H1 (cell line): Measurements from ENCODE around the gene IL2RA. TPM values are rescaled to one million over a fixed set of nuclear protein-coding genes. Genes with fewer than 3 reads are reported as not detected.

Experiments
- BRCA1 ChIP-seq: IDR thresholded peaks from 2 replicates; pipeline ENCODE4 v1.6.1; 2012; ENCODE audit warnings: low read depth, low read length, improper control_type of control experiment
- CHD1 ChIP-seq: IDR thresholded peaks from 2 replicates; pipeline ENCODE4 v1.6.1; 2012; ENCODE audit warnings: low read depth, low read length, improper control_type of control experiment
- SRF ChIP-seq: IDR thresholded peaks from 2 replicates; pipeline ENCODE4 v1.6.1; 2011; ENCODE audit warnings: mild to moderate bottlenecking, low read depth, low read length, moderate library complexity
- polyA plus RNA-seq, 7 experiments: library from polyadenylated mRNA; depleted of rRNA in 3 of 7; stranded (reverse) in 5 of 7; unstranded in 2 of 7; fragments of >200 nt in 5 of 7; fragments of 200-250 nt in 2 of 7; gene quantifications; 1 replicate in 5 of 7; 2 replicates in 1 of 7; 4 replicates in 1 of 7; pipeline versions ENCODE4 v1.2.1 to v1.2.3, GENCODE V29; 2011 to 2013; ENCODE audit warnings: missing spikeins in 2 of 7, mixed read lengths in 2 of 7
- total RNA-seq: library from RNA; stranded (reverse); fragmentation: NEBNext Ultra II Directional; extraction: Animal tissue kit (Norgen Biotek cat#: 25700); gene quantifications from 2 replicates; pipeline ENCODE4 v1.2.1, GENCODE V29; 2021

IL2RA gene
- total and polyA plus RNA-seq, 2 of the 8 experiments (the other 6 are each of a cell fraction or from before 2014, with no cell fraction given) = not detected

GRCh38 chr10:5988336-5988920 lies 73.7 kb downstream of the IL2RA start (continued):
- TF ChIP-seq SRF = no peak
- no peak for TF ChIP-seq BRCA1
- TF ChIP-seq CHD1 = no peak
